GM23338 (cell line): ENCODE data around the gene TAOK3. TPM values are rescaled to one million over a fixed set of nuclear protein-coding genes. Genes with fewer than 3 reads are reported as not detected.
"Not testable (repeated sequence)": the region's sequence is repeated elsewhere in the genome, so short reads cannot be mapped to it uniquely, and the experiment has no call there.

Experiments used
- ATAC-seq: fragments of 200-7000 bp; cut with Tn5 transposase; 3 replicates; pipeline ENCODE4 v1.9.1; 2020
- DNase-seq: peaks from one replicate; pipeline ENCODE4 v3.0.0-alpha.2; 2015; ENCODE audit warnings: low spot score
- H2AFZ ChIP-seq: fragments of 200-600 bp; sonication (generic); 2 replicates; pipeline ENCODE4 v1.8.0; 2016; ENCODE audit warnings: antibody characterized with exemption, mild to moderate bottlenecking, moderate library complexity
- H3F3A ChIP-seq: fragments of 200-600 bp; sonication (generic); replicated peaks from 2 replicates; pipeline ENCODE4 v1.8.0; 2017; ENCODE audit warnings: antibody characterized with exemption, mixed run types, low read depth
- H3K27ac ChIP-seq: fragments of 200-600 bp; sonication (generic); 2 replicates; pipeline ENCODE4 v1.6.1; 2016; ENCODE audit warnings: low read depth
- H3K27me3 ChIP-seq: fragments of 200-600 bp; sonication (generic); 2 replicates; pipeline ENCODE4 v1.8.0; 2016; ENCODE audit warnings: mild to moderate bottlenecking, mixed run types, moderate library complexity; ENCODE audit not compliant: insufficient read depth
- H3K36me3 ChIP-seq: fragments of 200-600 bp; sonication (generic); 2 replicates; pipeline ENCODE4 v1.8.0; 2016; ENCODE audit warnings: mild to moderate bottlenecking; ENCODE audit not compliant: insufficient read depth
- H3K4me1 ChIP-seq: fragments of 200-600 bp; sonication (generic); 2 replicates; pipeline ENCODE4 v1.8.0; 2016; ENCODE audit warnings: mild to moderate bottlenecking, moderate library complexity; ENCODE audit not compliant: insufficient read depth
- H3K4me2 ChIP-seq: fragments of 200-600 bp; sonication (generic); 2 replicates; pipeline ENCODE4 v1.7.1; 2017; ENCODE audit warnings: mixed run types
- H3K4me3 ChIP-seq: fragments of 200-600 bp; sonication (generic); 2 replicates; pipeline ENCODE4 v1.6.1; 2016; ENCODE audit warnings: mixed run types
- H3K79me2 ChIP-seq: fragments of 200-600 bp; sonication (generic); replicated peaks from 2 replicates; pipeline ENCODE4 v1.8.0; 2017; ENCODE audit warnings: mild to moderate bottlenecking; ENCODE audit not compliant: insufficient read depth
- H3K9me2 ChIP-seq: fragments of 200-600 bp; sonication (generic); 2 replicates; pipeline ENCODE4 v1.8.0; 2017; ENCODE audit not compliant: insufficient read depth
- H4K20me1 ChIP-seq: fragments of 200-600 bp; sonication (generic); replicated peaks from 2 replicates; pipeline ENCODE4 v1.8.0; 2017; ENCODE audit warnings: mild to moderate bottlenecking; ENCODE audit not compliant: insufficient read depth
- H3K27ac Mint-ChIP-seq: 2 replicates; pipeline ENCODE4 v1.8.0; 2020; ENCODE audit warnings: inconsistent platforms, mild to moderate bottlenecking, moderate library complexity, mixed read lengths
- H3K27me3 Mint-ChIP-seq: 3 replicates; pipeline ENCODE4 v1.8.0; 2022; ENCODE audit warnings: low read depth, mild to moderate bottlenecking, moderate library complexity, mixed read lengths, inconsistent platforms; ENCODE audit not compliant: insufficient read depth, poor library complexity
- H3K36me3 Mint-ChIP-seq: 3 replicates; pipeline ENCODE4 v1.8.0; 2021; ENCODE audit warnings: low read depth, mild to moderate bottlenecking, inconsistent platforms, moderate library complexity, mixed read lengths
- H3K4me1 Mint-ChIP-seq: 3 replicates; pipeline ENCODE4 v1.8.0; 2020; ENCODE audit warnings: mild to moderate bottlenecking, inconsistent platforms, mixed read lengths
- H3K4me3 Mint-ChIP-seq: 3 replicates; pipeline ENCODE4 v1.8.0; 2021; ENCODE audit warnings: moderate library complexity, mild to moderate bottlenecking, inconsistent platforms, mixed read lengths
- H3K9me3 Mint-ChIP-seq: 3 replicates; pipeline ENCODE4 v1.8.0; 2020; ENCODE audit warnings: moderate library complexity, mild to moderate bottlenecking, inconsistent platforms, mixed read lengths
- CREB1 ChIP-seq: fragments of 250-450 bp; sonication (Bioruptor Pico); IDR thresholded peaks from 2 replicates; pipeline ENCODE4 v1.5.0; 2020; ENCODE audit warnings: low read depth, mild to moderate bottlenecking, moderate library complexity
- ETS1 ChIP-seq: IDR thresholded peaks from 2 replicates; pipeline ENCODE4 v1.6.1; 2016; ENCODE audit warnings: antibody characterized with exemption
- EZH2phosphoT487 ChIP-seq: fragments of 200-600 bp; sonication (generic); IDR thresholded peaks from one replicate; pipeline ENCODE4 v1.8.1; 2018; ENCODE audit warnings: antibody characterized with exemption; ENCODE audit not compliant: unreplicated experiment
- JUNB ChIP-seq: IDR thresholded peaks from one replicate; pipeline ENCODE4 v1.6.1; 2016; ENCODE audit warnings: antibody characterized with exemption; ENCODE audit not compliant: unreplicated experiment
- NANOG ChIP-seq: IDR thresholded peaks from 2 replicates; pipeline ENCODE4 v1.6.1; 2016; ENCODE audit warnings: antibody characterized with exemption, borderline replicate concordance
- POLR2AphosphoS5 ChIP-seq: IDR thresholded peaks from 2 replicates; pipeline ENCODE4 v1.6.1; 2016; ENCODE audit warnings: antibody characterized with exemption, low read depth
- REST ChIP-seq: IDR thresholded peaks from one replicate; pipeline ENCODE4 v1.6.1; 2018; ENCODE audit warnings: antibody characterized with exemption; ENCODE audit not compliant: unreplicated experiment
- STAT1 ChIP-seq: IDR thresholded peaks from one replicate; pipeline ENCODE4 v1.6.1; 2016; ENCODE audit warnings: antibody characterized with exemption; ENCODE audit not compliant: unreplicated experiment
- ZNF114 ChIP-seq: fragments of 250-450 bp; sonication (Bioruptor Pico); IDR thresholded peaks from 2 replicates; pipeline ENCODE4 v1.5.0; 2020; ENCODE audit warnings: mild to moderate bottlenecking, moderate library complexity
- ZNF331 ChIP-seq: fragments of 250-450 bp; sonication (Bioruptor Pico); IDR thresholded peaks from 2 replicates; pipeline ENCODE4 v1.5.0; 2020; ENCODE audit warnings: low read depth, mild to moderate bottlenecking, moderate library complexity
- polyA plus RNA-seq: library from polyadenylated mRNA; unstranded; fragments of >200 nt; fragmentation: Nextera tagmentation; extraction: Ambion mirVana; gene quantifications from 2 replicates; pipeline ENCODE4 v1.2.1, GENCODE V29; 2016
- total RNA-seq: library from RNA; depleted of rRNA; stranded (reverse); fragments of >200 nt; shearing (Covaris generic); gene quantifications from 2 replicates; pipeline ENCODE4 v1.2.3, GENCODE V29; 2014
- TF ChIP-seq, protein P1 (sequence below), 2 experiments: fragments of 200-600 bp in 1 of 2; sonication (generic) in 1 of 2; conservative IDR thresholded peaks; 2 replicates each; pipeline versions ENCODE4 v1.5.1 to v1.6.1; 2016 to 2017; ENCODE audit warnings: antibody characterized with exemption in 2 of 2, low read depth in 2 of 2, mild to moderate bottlenecking in 2 of 2, moderate library complexity in 1 of 2
- TF ChIP-seq, protein P2 (sequence below): fragments of 250-450 bp; sonication (Bioruptor Pico); IDR thresholded peaks from 2 replicates; pipeline ENCODE4 v1.5.0; 2020; ENCODE audit warnings: mild to moderate bottlenecking, moderate library complexity

TAOK3 gene
- total and polyA plus RNA-seq, 2 experiments from 2014 or later, result 7.6 to 20.4 TPM

DNA sequence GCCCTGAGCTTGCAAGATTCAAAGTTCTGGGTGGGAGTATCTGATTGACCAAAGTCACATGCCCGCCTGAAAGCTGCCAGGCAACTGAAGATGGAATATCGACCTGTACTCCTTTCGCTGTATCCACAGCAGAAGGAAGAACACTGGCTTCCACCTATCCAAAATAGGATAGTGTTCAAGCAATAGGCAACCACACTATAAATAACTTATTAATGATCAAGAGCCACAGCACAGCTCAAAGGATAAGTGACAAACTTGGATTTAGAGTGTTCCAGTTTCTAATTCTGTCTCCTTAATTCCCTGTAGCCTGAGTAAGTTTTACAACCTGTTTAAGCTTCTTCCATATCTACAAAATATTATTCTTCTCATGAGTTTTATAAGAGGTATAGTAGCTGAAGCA, 89.9 kb downstream of the TAOK3 start:
- Mint-ChIP-seq H3K4me3 (no peak overlapping the region), H3K9me3 (peaks cover 3% of the 10 kb centered on the region; the same call in 1 of the 3 replicates), H3K36me3 (no peaks in the 10 kb centered on the region), H3K27me3 (no peaks in the 10 kb centered on the region), H3K4me1 (no peaks in the 10 kb centered on the region), H3K27ac (no peak overlapping the region)
- no peaks in the 10 kb centered on the region for H4K20me1 ChIP-seq
- H3K9me2 ChIP-seq, result no peaks in the 10 kb centered on the region
- H3K36me3 ChIP-seq, result no peaks in the 10 kb centered on the region
- H3F3A ChIP-seq, result no peaks in the 10 kb centered on the region
- no peak overlapping the region for H3K27ac ChIP-seq
- DNase-seq, result no peak
- no peak overlapping the region for H2AFZ ChIP-seq
- H3K27me3 ChIP-seq, result no peaks in the 10 kb centered on the region
- TF ChIP-seq JUNB, result no peak
- no peak for TF ChIP-seq STAT1
- TF ChIP-seq POLR2AphosphoS5, result no peak
- no peak for TF ChIP-seq ETS1
- TF ChIP-seq NANOG, result no peak
- TF ChIP-seq, protein P1, sequence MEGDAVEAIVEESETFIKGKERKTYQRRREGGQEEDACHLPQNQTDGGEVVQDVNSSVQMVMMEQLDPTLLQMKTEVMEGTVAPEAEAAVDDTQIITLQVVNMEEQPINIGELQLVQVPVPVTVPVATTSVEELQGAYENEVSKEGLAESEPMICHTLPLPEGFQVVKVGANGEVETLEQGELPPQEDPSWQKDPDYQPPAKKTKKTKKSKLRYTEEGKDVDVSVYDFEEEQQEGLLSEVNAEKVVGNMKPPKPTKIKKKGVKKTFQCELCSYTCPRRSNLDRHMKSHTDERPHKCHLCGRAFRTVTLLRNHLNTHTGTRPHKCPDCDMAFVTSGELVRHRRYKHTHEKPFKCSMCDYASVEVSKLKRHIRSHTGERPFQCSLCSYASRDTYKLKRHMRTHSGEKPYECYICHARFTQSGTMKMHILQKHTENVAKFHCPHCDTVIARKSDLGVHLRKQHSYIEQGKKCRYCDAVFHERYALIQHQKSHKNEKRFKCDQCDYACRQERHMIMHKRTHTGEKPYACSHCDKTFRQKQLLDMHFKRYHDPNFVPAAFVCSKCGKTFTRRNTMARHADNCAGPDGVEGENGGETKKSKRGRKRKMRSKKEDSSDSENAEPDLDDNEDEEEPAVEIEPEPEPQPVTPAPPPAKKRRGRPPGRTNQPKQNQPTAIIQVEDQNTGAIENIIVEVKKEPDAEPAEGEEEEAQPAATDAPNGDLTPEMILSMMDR (conservative IDR thresholded peaks at IDR 0.05; ENCODE audit: low read depth in 2 of 2), result no peak
- no peak for TF ChIP-seq CREB1 (CRISPR knock-in tag)
- no peak for TF ChIP-seq ZNF114
- no peak for TF ChIP-seq REST
- no peak for TF ChIP-seq ZNF331 (CRISPR knock-in tag)
- TF ChIP-seq, protein P2, sequence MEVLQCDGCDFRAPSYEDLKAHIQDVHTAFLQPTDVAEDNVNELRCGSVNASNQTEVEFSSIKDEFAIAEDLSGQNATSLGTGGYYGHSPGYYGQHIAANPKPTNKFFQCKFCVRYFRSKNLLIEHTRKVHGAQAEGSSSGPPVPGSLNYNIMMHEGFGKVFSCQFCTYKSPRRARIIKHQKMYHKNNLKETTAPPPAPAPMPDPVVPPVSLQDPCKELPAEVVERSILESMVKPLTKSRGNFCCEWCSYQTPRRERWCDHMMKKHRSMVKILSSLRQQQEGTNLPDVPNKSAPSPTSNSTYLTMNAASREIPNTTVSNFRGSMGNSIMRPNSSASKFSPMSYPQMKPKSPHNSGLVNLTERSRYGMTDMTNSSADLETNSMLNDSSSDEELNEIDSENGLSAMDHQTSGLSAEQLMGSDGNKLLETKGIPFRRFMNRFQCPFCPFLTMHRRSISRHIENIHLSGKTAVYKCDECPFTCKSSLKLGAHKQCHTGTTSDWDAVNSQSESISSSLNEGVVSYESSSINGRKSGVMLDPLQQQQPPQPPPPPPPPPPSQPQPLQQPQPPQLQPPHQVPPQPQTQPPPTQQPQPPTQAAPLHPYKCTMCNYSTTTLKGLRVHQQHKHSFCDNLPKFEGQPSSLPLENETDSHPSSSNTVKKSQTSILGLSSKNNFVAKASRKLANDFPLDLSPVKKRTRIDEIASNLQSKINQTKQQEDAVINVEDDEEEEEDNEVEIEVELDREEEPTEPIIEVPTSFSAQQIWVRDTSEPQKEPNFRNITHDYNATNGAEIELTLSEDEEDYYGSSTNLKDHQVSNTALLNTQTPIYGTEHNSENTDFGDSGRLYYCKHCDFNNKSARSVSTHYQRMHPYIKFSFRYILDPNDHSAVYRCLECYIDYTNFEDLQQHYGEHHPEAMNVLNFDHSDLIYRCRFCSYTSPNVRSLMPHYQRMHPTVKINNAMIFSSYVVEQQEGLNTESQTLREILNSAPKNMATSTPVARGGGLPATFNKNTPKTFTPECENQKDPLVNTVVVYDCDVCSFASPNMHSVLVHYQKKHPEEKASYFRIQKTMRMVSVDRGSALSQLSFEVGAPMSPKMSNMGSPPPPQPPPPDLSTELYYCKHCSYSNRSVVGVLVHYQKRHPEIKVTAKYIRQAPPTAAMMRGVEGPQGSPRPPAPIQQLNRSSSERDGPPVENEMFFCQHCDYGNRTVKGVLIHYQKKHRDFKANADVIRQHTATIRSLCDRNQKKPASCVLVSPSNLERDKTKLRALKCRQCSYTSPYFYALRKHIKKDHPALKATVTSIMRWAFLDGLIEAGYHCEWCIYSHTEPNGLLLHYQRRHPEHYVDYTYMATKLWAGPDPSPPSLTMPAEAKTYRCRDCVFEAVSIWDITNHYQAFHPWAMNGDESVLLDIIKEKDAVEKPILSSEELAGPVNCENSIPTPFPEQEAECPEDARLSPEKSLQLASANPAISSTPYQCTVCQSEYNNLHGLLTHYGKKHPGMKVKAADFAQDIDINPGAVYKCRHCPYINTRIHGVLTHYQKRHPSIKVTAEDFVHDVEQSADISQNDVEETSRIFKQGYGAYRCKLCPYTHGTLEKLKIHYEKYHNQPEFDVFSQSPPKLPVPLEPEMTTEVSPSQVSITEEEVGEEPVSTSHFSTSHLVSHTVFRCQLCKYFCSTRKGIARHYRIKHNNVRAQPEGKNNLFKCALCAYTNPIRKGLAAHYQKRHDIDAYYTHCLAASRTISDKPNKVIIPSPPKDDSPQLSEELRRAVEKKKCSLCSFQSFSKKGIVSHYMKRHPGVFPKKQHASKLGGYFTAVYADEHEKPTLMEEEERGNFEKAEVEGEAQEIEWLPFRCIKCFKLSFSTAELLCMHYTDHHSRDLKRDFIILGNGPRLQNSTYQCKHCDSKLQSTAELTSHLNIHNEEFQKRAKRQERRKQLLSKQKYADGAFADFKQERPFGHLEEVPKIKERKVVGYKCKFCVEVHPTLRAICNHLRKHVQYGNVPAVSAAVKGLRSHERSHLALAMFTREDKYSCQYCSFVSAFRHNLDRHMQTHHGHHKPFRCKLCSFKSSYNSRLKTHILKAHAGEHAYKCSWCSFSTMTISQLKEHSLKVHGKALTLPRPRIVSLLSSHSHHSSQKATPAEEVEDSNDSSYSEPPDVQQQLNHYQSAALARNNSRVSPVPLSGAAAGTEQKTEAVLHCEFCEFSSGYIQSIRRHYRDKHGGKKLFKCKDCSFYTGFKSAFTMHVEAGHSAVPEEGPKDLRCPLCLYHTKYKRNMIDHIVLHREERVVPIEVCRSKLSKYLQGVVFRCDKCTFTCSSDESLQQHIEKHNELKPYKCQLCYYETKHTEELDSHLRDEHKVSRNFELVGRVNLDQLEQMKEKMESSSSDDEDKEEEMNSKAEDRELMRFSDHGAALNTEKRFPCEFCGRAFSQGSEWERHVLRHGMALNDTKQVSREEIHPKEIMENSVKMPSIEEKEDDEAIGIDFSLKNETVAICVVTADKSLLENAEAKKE (CRISPR knock-in tag), result no peak
- TF ChIP-seq EZH2phosphoT487, result no peak
- no peak overlapping the region for H3K4me3 ChIP-seq
- no peak overlapping the region for H3K4me2 ChIP-seq
- H3K79me2 ChIP-seq, result no peaks in the 10 kb centered on the region
- H3K4me1 ChIP-seq, result no peaks in the 10 kb centered on the region
- no peak for ATAC-seq

- not testable (repeated sequence) for H3K9me3 Mint-ChIP-seq, H3K27ac Mint-ChIP-seq, H3K27ac ChIP-seq, H3K4me3 ChIP-seq, H3K79me2 ChIP-seq, H3K4me1 ChIP-seq, H3K4me2 ChIP-seq, H3K36me3 ChIP-seq, H3K27me3 Mint-ChIP-seq, H3F3A ChIP-seq, H2AFZ ChIP-seq, DNase-seq, ATAC-seq, H3K27me3 ChIP-seq, H3K9me2 ChIP-seq, H3K4me3 Mint-ChIP-seq, H3K36me3 Mint-ChIP-seq, H3K4me1 Mint-ChIP-seq, H4K20me1 ChIP-seq
Observed at GRCh38 chr12:118278288-118278687, 94.4 kb downstream of the TAOK3 start.
